ENCODE results near the gene CACNA2D2. TPM values are rescaled to one million over a fixed set of nuclear protein-coding genes. Genes with fewer than 3 reads are reported as not detected.

CACNA2D2 gene
- total and polyA plus RNA-seq, 2 of the 8 experiments (the other 6 are each of a cell fraction or from before 2014, with no cell fraction given): 14.1 to 25.0 TPM

GRCh38 chr3:50326182-50326541 lies 177.3 kb downstream of the CACNA2D2 start:
- Histone ChIP-seq H3K14ac (ENCODE audit: insufficient read length) (no peak overlapping the region), H3K4me3 (ENCODE audit: extremely low read depth in 1 of 4, insufficient read depth in 2 of 4, low read depth in 3 of 4, low read length in 4 of 4) (no peak overlapping the region), H3K9ac (replicated peaks in 1 of 4; ENCODE audit: extremely low read depth in 1 of 4, low read depth in 3 of 4, low read length in 3 of 4) (no peak overlapping the region), H3K18ac (ENCODE audit: extremely low read depth, low read length) (no peak overlapping the region), H2BK5ac (ENCODE audit: low read depth, low read length) (no peak overlapping the region), H2AFZ (ENCODE audit: low read length) (no peak overlapping the region), H3K23ac (ENCODE audit: insufficient read length) (no peak overlapping the region), H2AK5ac (ENCODE audit: low read depth, low read length) (no peak overlapping the region), H3K4ac (replicated peaks; ENCODE audit: insufficient read length, low read depth, low read length) (no peak overlapping the region), H2BK15ac (ENCODE audit: low read length) (no peak overlapping the region), H4K5ac (ENCODE audit: insufficient read length, low read depth, low read length) (no peak overlapping the region), H3K9me3 (ENCODE audit: insufficient read depth in 2 of 2, low read depth in 1 of 2, low read length in 1 of 2) (no peaks in the 10 kb centered on the region), H3K4me2 (ENCODE audit: insufficient read depth in 1 of 2, low read depth in 2 of 2, low read length in 2 of 2) (no peak overlapping the region), H3K79me2 (ENCODE audit: control insufficient read depth in 1 of 2, insufficient read depth in 2 of 2, low read length in 2 of 2) (peaks cover 0 to 11% of the 10 kb centered on the region in 2 experiments; a peak in 2 of 4 replicates), H3K27me3 (replicated peaks in 1 of 4; ENCODE audit: control insufficient read depth in 3 of 4, extremely low read depth in 1 of 4, insufficient read depth in 3 of 4, low read length in 3 of 4) (no peaks in the 10 kb centered on the region), H4K20me1 (replicated peaks in 1 of 2; ENCODE audit: control insufficient read depth in 1 of 2, insufficient read depth in 2 of 2, low read length in 2 of 2) (peaks cover 2 to 6% of the 10 kb centered on the region in 2 experiments), H2BK20ac (ENCODE audit: low read length) (no peak overlapping the region), H3K4me1 (replicated peaks in 1 of 4; ENCODE audit: control insufficient read depth in 3 of 4, insufficient read depth in 4 of 4, low read length in 3 of 4) (peaks cover 0 to 29% (median 14%) of the 10 kb centered on the region in 4 experiments; a peak in 6 of 7 replicates), H3K23me2 (ENCODE audit: low read depth, low read length) (peaks cover 21% of the 10 kb centered on the region; the same call in 1 of the 2 replicates), H2BK12ac (ENCODE audit: low read depth, low read length) (no peak overlapping the region), H4K91ac (replicated peaks; ENCODE audit: insufficient read length, low read length) (no peak overlapping the region), H3K79me1 (ENCODE audit: low read depth, low read length) (peaks cover 5% of the 10 kb centered on the region; the same call in 1 of the 2 replicates), H4K8ac (ENCODE audit: extremely low read depth, insufficient read depth, low read length) (no peak overlapping the region), H3K27ac (ENCODE audit: low read depth, low read length) (no peak overlapping the region), H2BK120ac (replicated peaks; ENCODE audit: low read depth, low read length) (no peak overlapping the region), H3K36me3 (ENCODE audit: control insufficient read depth in 2 of 4, insufficient read depth in 4 of 4, low read length in 3 of 4) (peaks cover 9 to 23% (median 15%) of the 10 kb centered on the region in 4 experiments; a peak in 7 of 8 replicates), H3K56ac (replicated peaks; ENCODE audit: insufficient read length, low read depth, low read length) (no peak overlapping the region)
- DNase-seq (ENCODE audit: low read depth in 1 of 2, low spot score in 2 of 2) (no peak), FAIRE-seq (no peak)
- WGBS, 2 experiments (ENCODE audit: extremely low coverage in 1 of 2, insufficient coverage in 1 of 2, insufficient read length in 1 of 2, insufficient replicate concordance in 2 of 2, low coverage in 1 of 2, low lambda C conversion rate in 2 of 2, missing lambda C conversion rate in 1 of 2): 80% methylated on average over 8 of the region's 8 CpGs; no CpG with 5 or more reads in 1 of the 2 experiments
- ChIA-PET CTCF (ENCODE audit: partially characterized antibody) (interaction anchor here (0.5 to 7.5 kb wide), 6 partner anchors 11 to 266 kb away, joined by 3 to 75 read pairs (median 4); partner anchors contain the start of gene LSMEM2), POLR2A (ENCODE audit: partially characterized antibody) (interaction anchor here (0.8 to 3.8 kb wide), 3 partner anchors 14 to 302 kb away, joined by 3 to 15 read pairs (median 4); partner anchors contain the start of genes HYAL1 and RASSF1)
- TF ChIP-seq CTCF (IDR thresholded peaks at IDR 0.05; ENCODE audit: control extremely low read depth in 1 of 3, insufficient read depth in 1 of 3, low read depth in 1 of 3, low read length in 3 of 3) (no peak), POU5F1 (IDR thresholded peaks at IDR 0.05; ENCODE audit: low read depth, low read length) (no peak), RAD21 (IDR thresholded peaks at IDR 0.05 in 1 of 2, conservative IDR thresholded peaks at IDR 0.05 in 1 of 2; ENCODE audit: low read depth in 2 of 2, low read length in 2 of 2) (no peak)

Measured in H1 (cell line).